ENCODE measurements around the gene SETD3.
A peak's percentile ranks its signal among the peaks of the same experiment; 100 is the strongest.

DNA sequence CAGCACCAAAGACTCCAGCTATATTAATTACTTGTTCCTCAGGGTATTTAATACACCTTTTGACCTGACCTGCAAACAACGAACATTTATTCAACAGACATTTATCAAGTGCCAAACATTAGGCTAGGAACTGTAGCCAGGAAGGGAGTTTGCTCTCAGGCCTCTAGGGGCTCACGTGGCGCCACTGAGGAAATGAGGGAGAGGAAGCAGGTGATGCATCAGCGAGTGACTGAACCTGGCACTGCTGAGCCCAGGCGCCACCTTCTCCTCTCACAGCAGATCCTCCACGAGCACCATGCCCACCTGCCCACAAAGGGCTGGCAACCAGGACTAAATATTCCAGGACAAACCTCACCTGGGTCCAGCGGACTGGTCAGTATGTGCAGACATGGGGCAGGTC, 50.2 kb downstream of the SETD3 start:
- TF ChIP-seq, protein P1, sequence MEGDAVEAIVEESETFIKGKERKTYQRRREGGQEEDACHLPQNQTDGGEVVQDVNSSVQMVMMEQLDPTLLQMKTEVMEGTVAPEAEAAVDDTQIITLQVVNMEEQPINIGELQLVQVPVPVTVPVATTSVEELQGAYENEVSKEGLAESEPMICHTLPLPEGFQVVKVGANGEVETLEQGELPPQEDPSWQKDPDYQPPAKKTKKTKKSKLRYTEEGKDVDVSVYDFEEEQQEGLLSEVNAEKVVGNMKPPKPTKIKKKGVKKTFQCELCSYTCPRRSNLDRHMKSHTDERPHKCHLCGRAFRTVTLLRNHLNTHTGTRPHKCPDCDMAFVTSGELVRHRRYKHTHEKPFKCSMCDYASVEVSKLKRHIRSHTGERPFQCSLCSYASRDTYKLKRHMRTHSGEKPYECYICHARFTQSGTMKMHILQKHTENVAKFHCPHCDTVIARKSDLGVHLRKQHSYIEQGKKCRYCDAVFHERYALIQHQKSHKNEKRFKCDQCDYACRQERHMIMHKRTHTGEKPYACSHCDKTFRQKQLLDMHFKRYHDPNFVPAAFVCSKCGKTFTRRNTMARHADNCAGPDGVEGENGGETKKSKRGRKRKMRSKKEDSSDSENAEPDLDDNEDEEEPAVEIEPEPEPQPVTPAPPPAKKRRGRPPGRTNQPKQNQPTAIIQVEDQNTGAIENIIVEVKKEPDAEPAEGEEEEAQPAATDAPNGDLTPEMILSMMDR (conservative IDR thresholded peaks at IDR 0.05; ENCODE audit: low read depth, low read length), result peak; percentile 36; the same call in 1 of the 2 replicates
- no peak for TF ChIP-seq EZH2 (IDR thresholded peaks at IDR 0.05; ENCODE audit: low read length, unreplicated experiment)
